H1 (cell line): ENCODE results near the gene PROSER2. TPM values are rescaled to one million over a fixed set of nuclear protein-coding genes. Genes with fewer than 3 reads are reported as not detected.

Source experiments
- TEAD4 ChIP-seq: IDR thresholded peaks from 2 replicates; pipeline ENCODE4 v1.6.1; 2012; ENCODE audit warnings: low read depth, low read length, inconsistent platforms, mixed read lengths
- ZNF274 ChIP-seq: IDR thresholded peaks from 2 replicates; pipeline ENCODE4 v1.7.0; 2012; ENCODE audit warnings: low read length, borderline replicate concordance; ENCODE audit errors: extremely low read depth
- polyA plus RNA-seq, 7 experiments: library from polyadenylated mRNA; depleted of rRNA in 3 of 7; stranded (reverse) in 5 of 7; unstranded in 2 of 7; fragments of >200 nt in 5 of 7; fragments of 200-250 nt in 2 of 7; gene quantifications; 1 replicate in 5 of 7; 2 replicates in 1 of 7; 4 replicates in 1 of 7; pipeline versions ENCODE4 v1.2.1 to v1.2.3, GENCODE V29; 2011 to 2013; ENCODE audit warnings: missing spikeins in 2 of 7, mixed read lengths in 2 of 7
- total RNA-seq: library from RNA; stranded (reverse); fragmentation: NEBNext Ultra II Directional; extraction: Animal tissue kit (Norgen Biotek cat#: 25700); gene quantifications from 2 replicates; pipeline ENCODE4 v1.2.1, GENCODE V29; 2021

PROSER2 gene
- total and polyA plus RNA-seq, 2 of the 8 experiments (the other 6 are each of a cell fraction or from before 2014, with no cell fraction given) = 3.9 to 13.7 TPM

DNA sequence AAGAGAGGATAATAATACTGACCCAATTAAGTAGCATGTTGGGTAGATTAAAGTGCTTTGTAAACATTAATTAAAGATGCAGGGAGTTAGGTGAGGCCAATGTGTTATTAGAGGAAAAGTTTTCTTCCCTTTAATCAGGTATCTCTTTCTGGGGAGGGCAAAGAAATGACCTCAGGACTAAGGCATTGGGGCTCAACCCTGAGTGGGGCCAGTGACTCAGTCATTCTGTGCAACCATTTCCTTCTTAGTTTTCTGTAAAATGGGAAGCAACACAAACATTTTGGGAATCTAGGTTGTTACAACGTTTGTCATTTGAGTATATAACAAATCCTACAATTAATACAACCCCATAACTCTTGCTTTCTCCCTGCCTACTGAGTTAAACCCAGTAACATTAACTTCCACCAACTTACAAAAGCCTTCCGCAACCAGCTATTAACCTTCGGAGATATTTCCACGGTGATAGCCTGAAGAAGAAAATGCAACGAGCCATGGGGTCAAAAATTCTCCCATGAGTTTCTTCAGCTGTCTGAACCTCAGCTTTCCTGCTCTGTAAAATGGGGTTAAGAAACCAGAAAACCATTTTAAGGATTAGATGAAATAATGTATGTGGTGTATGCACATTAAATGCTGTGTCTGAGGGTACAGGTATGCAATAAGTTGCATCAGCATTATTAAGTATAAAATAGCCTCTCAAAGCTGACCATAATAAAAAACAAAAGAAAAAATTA, 965 bp upstream of the PROSER2 start (continued):
- TF ChIP-seq TEAD4 = no peak
- no peak for TF ChIP-seq ZNF274
